Measurements from ENCODE around the gene HOXB3. TPM values are rescaled to one million over a fixed set of nuclear protein-coding genes. Genes with fewer than 3 reads are reported as not detected.

HOXB3 gene
- polyA plus RNA-seq, 1 donor from 2014 or later: not detected

DNA sequence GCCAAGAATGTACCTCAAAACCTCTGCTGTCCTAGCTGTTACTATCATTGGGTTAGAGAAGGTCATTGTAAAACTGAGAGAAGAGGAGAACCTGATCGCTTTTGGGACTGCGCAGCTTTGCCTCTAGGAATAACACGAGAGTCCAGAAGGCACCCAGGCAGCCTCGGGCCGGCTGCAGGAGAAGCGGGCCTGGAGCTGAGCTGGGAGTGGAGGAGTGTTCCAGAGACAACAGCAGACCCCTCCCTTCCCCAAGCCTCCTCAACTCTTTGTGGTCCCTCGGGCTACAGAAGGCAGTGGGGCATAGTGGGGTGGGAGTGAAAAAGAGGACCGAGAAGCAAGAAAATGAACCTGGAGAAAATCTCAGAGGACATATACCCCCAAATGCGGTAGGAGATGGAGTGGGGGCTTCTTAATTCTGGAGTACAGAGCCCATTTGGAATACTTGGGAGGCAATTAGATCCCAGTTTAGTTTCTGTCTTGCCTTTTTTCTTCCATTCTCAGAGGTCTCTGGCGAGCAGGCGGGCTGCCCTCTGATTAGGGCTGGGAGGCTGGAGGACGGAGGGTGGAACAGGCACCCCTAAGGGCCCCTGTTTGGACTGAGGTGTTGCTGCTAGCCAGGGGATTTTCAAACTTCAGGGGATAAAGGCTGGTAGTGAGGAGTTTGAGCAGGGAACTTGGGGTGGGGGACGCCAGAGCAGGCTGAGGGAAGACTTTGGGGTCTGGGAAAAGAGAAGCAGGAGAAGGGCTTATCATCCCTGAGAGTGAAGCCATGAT is 31.8 kb downstream of the HOXB3 start:
- no peak overlapping the region for H3K9ac ChIP-seq (ENCODE audit: low read length)
- peaks cover 99% of the 10 kb centered on the region for H3K27me3 ChIP-seq (ENCODE audit: insufficient read depth, low read depth, low read length)
- no peaks in the 10 kb centered on the region for H3K9me2 ChIP-seq (ENCODE audit: insufficient read depth, low read length)
- no peaks in the 10 kb centered on the region for H4K20me1 ChIP-seq (ENCODE audit: insufficient read depth)
- no peak overlapping the region for H3K4me2 ChIP-seq (ENCODE audit: low read length)
- TF ChIP-seq SMC3 (conservative IDR thresholded peaks at IDR 0.05; ENCODE audit: poor library complexity) (no peak), EZH2 (IDR thresholded peaks at IDR 0.05; ENCODE audit: borderline replicate concordance, insufficient read depth, low read length, poor library complexity, severe bottlenecking) (no peak), EP300 (conservative IDR thresholded peaks at IDR 0.05; ENCODE audit: poor library complexity, severe bottlenecking) (no peak), TAF1 (IDR thresholded peaks at IDR 0.05; ENCODE audit: low read depth) (no peak), RAD21 (conservative IDR thresholded peaks at IDR 0.05) (no peak), MXI1 (conservative IDR thresholded peaks at IDR 0.05; ENCODE audit: poor library complexity, severe bottlenecking) (no peak), POLR2AphosphoS5 (IDR thresholded peaks at IDR 0.05) (no peak)
- TF ChIP-seq, protein P1, sequence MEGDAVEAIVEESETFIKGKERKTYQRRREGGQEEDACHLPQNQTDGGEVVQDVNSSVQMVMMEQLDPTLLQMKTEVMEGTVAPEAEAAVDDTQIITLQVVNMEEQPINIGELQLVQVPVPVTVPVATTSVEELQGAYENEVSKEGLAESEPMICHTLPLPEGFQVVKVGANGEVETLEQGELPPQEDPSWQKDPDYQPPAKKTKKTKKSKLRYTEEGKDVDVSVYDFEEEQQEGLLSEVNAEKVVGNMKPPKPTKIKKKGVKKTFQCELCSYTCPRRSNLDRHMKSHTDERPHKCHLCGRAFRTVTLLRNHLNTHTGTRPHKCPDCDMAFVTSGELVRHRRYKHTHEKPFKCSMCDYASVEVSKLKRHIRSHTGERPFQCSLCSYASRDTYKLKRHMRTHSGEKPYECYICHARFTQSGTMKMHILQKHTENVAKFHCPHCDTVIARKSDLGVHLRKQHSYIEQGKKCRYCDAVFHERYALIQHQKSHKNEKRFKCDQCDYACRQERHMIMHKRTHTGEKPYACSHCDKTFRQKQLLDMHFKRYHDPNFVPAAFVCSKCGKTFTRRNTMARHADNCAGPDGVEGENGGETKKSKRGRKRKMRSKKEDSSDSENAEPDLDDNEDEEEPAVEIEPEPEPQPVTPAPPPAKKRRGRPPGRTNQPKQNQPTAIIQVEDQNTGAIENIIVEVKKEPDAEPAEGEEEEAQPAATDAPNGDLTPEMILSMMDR (IDR thresholded peaks at IDR 0.05; ENCODE audit: poor library complexity, severe bottlenecking): no peak
- TF ChIP-seq, protein P2, sequence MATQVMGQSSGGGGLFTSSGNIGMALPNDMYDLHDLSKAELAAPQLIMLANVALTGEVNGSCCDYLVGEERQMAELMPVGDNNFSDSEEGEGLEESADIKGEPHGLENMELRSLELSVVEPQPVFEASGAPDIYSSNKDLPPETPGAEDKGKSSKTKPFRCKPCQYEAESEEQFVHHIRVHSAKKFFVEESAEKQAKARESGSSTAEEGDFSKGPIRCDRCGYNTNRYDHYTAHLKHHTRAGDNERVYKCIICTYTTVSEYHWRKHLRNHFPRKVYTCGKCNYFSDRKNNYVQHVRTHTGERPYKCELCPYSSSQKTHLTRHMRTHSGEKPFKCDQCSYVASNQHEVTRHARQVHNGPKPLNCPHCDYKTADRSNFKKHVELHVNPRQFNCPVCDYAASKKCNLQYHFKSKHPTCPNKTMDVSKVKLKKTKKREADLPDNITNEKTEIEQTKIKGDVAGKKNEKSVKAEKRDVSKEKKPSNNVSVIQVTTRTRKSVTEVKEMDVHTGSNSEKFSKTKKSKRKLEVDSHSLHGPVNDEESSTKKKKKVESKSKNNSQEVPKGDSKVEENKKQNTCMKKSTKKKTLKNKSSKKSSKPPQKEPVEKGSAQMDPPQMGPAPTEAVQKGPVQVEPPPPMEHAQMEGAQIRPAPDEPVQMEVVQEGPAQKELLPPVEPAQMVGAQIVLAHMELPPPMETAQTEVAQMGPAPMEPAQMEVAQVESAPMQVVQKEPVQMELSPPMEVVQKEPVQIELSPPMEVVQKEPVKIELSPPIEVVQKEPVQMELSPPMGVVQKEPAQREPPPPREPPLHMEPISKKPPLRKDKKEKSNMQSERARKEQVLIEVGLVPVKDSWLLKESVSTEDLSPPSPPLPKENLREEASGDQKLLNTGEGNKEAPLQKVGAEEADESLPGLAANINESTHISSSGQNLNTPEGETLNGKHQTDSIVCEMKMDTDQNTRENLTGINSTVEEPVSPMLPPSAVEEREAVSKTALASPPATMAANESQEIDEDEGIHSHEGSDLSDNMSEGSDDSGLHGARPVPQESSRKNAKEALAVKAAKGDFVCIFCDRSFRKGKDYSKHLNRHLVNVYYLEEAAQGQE (IDR thresholded peaks at IDR 0.05; ENCODE audit: borderline replicate concordance): no peak
- no peaks in the 10 kb centered on the region for H3K36me3 ChIP-seq (ENCODE audit: insufficient read depth, low read length)
- no peak overlapping the region for H3K4me3 ChIP-seq (ENCODE audit: low read length)
- H3K9me3 ChIP-seq (ENCODE audit: low read length): no peaks in the 10 kb centered on the region
- no peaks in the 10 kb centered on the region for H3K79me2 ChIP-seq (replicated peaks; ENCODE audit: insufficient read depth, low read length)
- H3K27ac ChIP-seq (ENCODE audit: low read length): no peak overlapping the region
- H3F3A ChIP-seq (ENCODE audit: insufficient read depth, low read length, poor library complexity, severe bottlenecking): no peaks in the 10 kb centered on the region
- H2AFZ ChIP-seq (ENCODE audit: low read depth, low read length): no peak overlapping the region

DNA sequence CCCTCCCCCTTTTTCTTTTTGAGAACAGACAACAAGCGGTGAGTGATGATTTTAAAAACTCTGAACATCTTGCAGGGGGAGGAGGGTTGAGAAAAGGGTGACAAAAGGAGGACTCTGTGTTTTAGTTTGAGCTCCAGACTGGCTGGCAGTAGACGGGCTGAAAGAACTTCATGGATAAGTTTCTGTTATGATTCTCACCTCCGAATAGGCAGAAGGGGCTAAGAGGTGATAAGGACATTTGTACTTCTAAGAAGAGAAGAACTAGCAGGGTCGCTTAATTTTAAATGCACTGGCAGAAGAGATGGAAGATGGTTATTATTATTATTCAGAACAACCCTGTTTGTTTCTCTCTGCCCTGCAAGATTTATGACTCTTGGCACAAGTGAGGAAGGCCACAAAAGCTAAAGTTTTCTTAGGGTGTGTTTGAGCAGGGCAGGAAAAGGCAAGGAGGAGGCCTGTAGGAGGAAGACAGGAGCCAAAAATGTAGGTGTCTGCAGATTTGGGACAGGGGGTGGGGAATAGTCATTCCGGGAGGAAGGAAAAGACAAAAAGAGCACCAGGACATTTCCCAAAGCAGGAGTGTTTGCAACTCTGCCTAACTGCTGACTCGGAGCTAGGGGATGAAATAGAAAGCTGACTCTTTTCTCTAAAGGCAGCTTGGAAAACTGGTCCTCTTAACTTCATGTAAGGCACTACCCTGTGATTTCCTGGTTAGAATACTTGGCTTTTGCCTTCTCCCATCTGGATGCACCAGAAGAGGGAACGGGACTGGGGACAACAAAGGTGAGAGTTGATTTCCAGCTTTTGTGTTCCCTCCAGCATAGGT is 33.3 kb downstream of the HOXB3 start:
- H2AFZ ChIP-seq (ENCODE audit: low read depth, low read length): no peak overlapping the region
- TF ChIP-seq EZH2 (IDR thresholded peaks at IDR 0.05; ENCODE audit: borderline replicate concordance, insufficient read depth, low read length, poor library complexity, severe bottlenecking): no peak
- no peak for TF ChIP-seq RAD21 (conservative IDR thresholded peaks at IDR 0.05)
- TF ChIP-seq, protein P1 (IDR thresholded peaks at IDR 0.05; ENCODE audit: poor library complexity, severe bottlenecking): no peak
- TF ChIP-seq TAF1 (IDR thresholded peaks at IDR 0.05; ENCODE audit: low read depth): no peak
- no peak for TF ChIP-seq EP300 (conservative IDR thresholded peaks at IDR 0.05; ENCODE audit: poor library complexity, severe bottlenecking)
- TF ChIP-seq, protein P2 (IDR thresholded peaks at IDR 0.05; ENCODE audit: borderline replicate concordance): no peak
- no peak for TF ChIP-seq MXI1 (conservative IDR thresholded peaks at IDR 0.05; ENCODE audit: poor library complexity, severe bottlenecking)
- no peak for TF ChIP-seq POLR2AphosphoS5 (IDR thresholded peaks at IDR 0.05)
- no peak for TF ChIP-seq SMC3 (conservative IDR thresholded peaks at IDR 0.05; ENCODE audit: poor library complexity)
- H3K9me3 ChIP-seq (ENCODE audit: low read length): no peaks in the 10 kb centered on the region
- no peaks in the 10 kb centered on the region for H3F3A ChIP-seq (ENCODE audit: insufficient read depth, low read length, poor library complexity, severe bottlenecking)
- H3K9me2 ChIP-seq (ENCODE audit: insufficient read depth, low read length): no peaks in the 10 kb centered on the region
- no peak overlapping the region for H3K4me2 ChIP-seq (ENCODE audit: low read length)
- H4K20me1 ChIP-seq (ENCODE audit: insufficient read depth): no peaks in the 10 kb centered on the region
- H3K79me2 ChIP-seq (replicated peaks; ENCODE audit: insufficient read depth, low read length): no peaks in the 10 kb centered on the region
- peaks cover 99% of the 10 kb centered on the region for H3K27me3 ChIP-seq (ENCODE audit: insufficient read depth, low read depth, low read length)
- no peak overlapping the region for H3K4me3 ChIP-seq (ENCODE audit: low read length)
- no peaks in the 10 kb centered on the region for H3K36me3 ChIP-seq (ENCODE audit: insufficient read depth, low read length)
- H3K27ac ChIP-seq (ENCODE audit: low read length): no peak overlapping the region
- no peak overlapping the region for H3K9ac ChIP-seq (ENCODE audit: low read length)

Data from neural cell (in vitro differentiated cells).